CD4-positive, alpha-beta T cell treated with Interleukin-6 for 4 hours (primary cell): ENCODE data around the gene LRIG2.

Source experiments
- DNase-seq: peaks from one replicate; pipeline ENCODE4 v3.0.0-alpha.2; 2020; ENCODE audit warnings: mixed read lengths

The LRIG2 gene

GRCh38 chr1:113178522-113178921 is 105.5 kb downstream of the LRIG2 start:
- DNase-seq: no peak
